HepG2 (cell line): ENCODE measurements around the gene ARID1A. TPM values are rescaled to one million over a fixed set of nuclear protein-coding genes. Genes with fewer than 3 reads are reported as not detected.

Experiments used
- ARID5B ChIP-seq: IDR thresholded peaks from 2 replicates; pipeline ENCODE4 v1.4.0; 2020; ENCODE audit warnings: mild to moderate bottlenecking, missing genetic modification reagents
- GATAD2A ChIP-seq: IDR thresholded peaks from 2 replicates; pipeline ENCODE4 v1.6.1; 2016
- GPBP1L1 ChIP-seq: sonication (generic); formaldehyde crosslinking; IDR thresholded peaks from 2 replicates; pipeline ENCODE4 v1.5.0; 2020; ENCODE audit warnings: mild to moderate bottlenecking, missing genetic modification reagents
- HES4 ChIP-seq: sonication (generic); formaldehyde crosslinking; IDR thresholded peaks from 2 replicates; pipeline ENCODE4 v1.9.0; 2021; ENCODE audit warnings: mild to moderate bottlenecking, missing genetic modification reagents, borderline replicate concordance
- MIXL1 ChIP-seq: IDR thresholded peaks from 2 replicates; pipeline ENCODE4 v1.6.1; 2016
- SAP130 ChIP-seq: IDR thresholded peaks from 2 replicates; pipeline ENCODE4 v1.6.1; 2016; ENCODE audit warnings: low read depth
- SOX6 ChIP-seq, 2 experiments: fragments of 450-650 bp in 1 of 2; sonication (generic) in 1 of 2; formaldehyde crosslinking in 1 of 2; IDR thresholded peaks; 2 replicates each; pipeline versions ENCODE4 v1.4.0 to v1.6.1; 2017 to 2020; ENCODE audit warnings: antibody characterized with exemption in 1 of 2, mild to moderate bottlenecking in 1 of 2, missing genetic modification reagents in 1 of 2
- TFAP4 ChIP-seq: sonication (generic); IDR thresholded peaks from 2 replicates; pipeline ENCODE4 v1.6.1; 2016; ENCODE audit warnings: low read depth, borderline replicate concordance
- TP53 ChIP-seq: sonication (generic); formaldehyde crosslinking; conservative IDR thresholded peaks from 2 replicates; pipeline ENCODE4 v1.4.0; 2020; ENCODE audit warnings: missing genetic modification reagents
- TRIM24 ChIP-seq: sonication (generic); formaldehyde crosslinking; IDR thresholded peaks from 2 replicates; pipeline ENCODE4 v1.8.0; 2022; ENCODE audit warnings: mild to moderate bottlenecking, missing genetic modification reagents
- YEATS2 ChIP-seq: sonication (generic); formaldehyde crosslinking; IDR thresholded peaks from 2 replicates; pipeline ENCODE4 v1.4.0; 2020; ENCODE audit warnings: missing genetic modification reagents, borderline replicate concordance
- ZFP62 ChIP-seq: sonication (generic); formaldehyde crosslinking; IDR thresholded peaks from 2 replicates; pipeline ENCODE4 v1.4.0; 2020; ENCODE audit warnings: missing genetic modification reagents
- polyA plus RNA-seq, 8 experiments: library from polyadenylated mRNA; depleted of rRNA in 3 of 8; stranded (reverse) in 7 of 8; unstranded in 1 of 8; fragments of >200 nt; fragmentation: Illumina TruSeq in 4 of 8; extraction: Trizol in 4 of 8; gene quantifications; 2 replicates each; pipeline versions ENCODE4 v1.2.1 to v1.2.3, GENCODE V29; 2011 to 2016; ENCODE audit warnings: low read depth in 4 of 8, missing spikeins in 1 of 8, mixed read lengths in 1 of 8; ENCODE audit not compliant: insufficient read depth in 1 of 8
- total RNA-seq, 5 experiments: library from RNA; depleted of rRNA; stranded (reverse); fragments of >200 nt; fragmentation: Illumina TruSeq; extraction: Trizol; gene quantifications; 2 replicates each; pipeline ENCODE4 v1.2.3, GENCODE V29; 2016; ENCODE audit warnings: low read depth in 1 of 5
- TF ChIP-seq, protein P1 (sequence below): sonication (generic); formaldehyde crosslinking; IDR thresholded peaks from 2 replicates; pipeline ENCODE4 v1.4.0; 2020; ENCODE audit warnings: missing genetic modification reagents, borderline replicate concordance
- TF ChIP-seq, protein P2 (sequence below): IDR thresholded peaks from 2 replicates; pipeline ENCODE4 v1.6.1; 2016; ENCODE audit warnings: mild to moderate bottlenecking, missing biosample characterization, missing genetic modification reagents
- TF ChIP-seq, protein P3 (sequence below): sonication (generic); formaldehyde crosslinking; IDR thresholded peaks from 2 replicates; pipeline ENCODE4 v1.4.0; 2020; ENCODE audit warnings: missing genetic modification reagents

ARID1A gene
- total and polyA plus RNA-seq, 2 of the 13 experiments (the other 11 are each of a cell fraction or from before 2014, with no cell fraction given) = 11.9 to 15.9 TPM

DNA sequence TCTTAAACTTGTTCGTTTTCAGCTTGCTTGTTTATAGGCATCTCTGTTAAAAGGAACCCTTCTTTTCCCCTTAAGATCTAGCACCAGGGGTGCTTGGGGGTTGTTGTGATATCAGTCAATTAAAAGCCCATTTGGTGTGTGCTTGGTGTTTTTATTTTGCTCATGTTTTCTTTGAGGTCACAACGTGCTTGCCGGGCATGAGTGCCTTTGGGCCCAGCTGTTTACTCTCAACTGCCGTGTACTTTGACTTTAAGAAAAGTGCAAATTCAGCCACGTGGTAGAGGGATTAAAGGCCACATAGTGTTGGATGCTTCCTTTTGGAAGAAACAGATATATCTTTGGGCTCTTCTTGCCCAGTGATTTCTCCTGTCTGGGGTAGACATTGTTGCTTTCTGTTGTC lies 10.5 kb downstream of the ARID1A start (continued):
- TF ChIP-seq, protein P1, sequence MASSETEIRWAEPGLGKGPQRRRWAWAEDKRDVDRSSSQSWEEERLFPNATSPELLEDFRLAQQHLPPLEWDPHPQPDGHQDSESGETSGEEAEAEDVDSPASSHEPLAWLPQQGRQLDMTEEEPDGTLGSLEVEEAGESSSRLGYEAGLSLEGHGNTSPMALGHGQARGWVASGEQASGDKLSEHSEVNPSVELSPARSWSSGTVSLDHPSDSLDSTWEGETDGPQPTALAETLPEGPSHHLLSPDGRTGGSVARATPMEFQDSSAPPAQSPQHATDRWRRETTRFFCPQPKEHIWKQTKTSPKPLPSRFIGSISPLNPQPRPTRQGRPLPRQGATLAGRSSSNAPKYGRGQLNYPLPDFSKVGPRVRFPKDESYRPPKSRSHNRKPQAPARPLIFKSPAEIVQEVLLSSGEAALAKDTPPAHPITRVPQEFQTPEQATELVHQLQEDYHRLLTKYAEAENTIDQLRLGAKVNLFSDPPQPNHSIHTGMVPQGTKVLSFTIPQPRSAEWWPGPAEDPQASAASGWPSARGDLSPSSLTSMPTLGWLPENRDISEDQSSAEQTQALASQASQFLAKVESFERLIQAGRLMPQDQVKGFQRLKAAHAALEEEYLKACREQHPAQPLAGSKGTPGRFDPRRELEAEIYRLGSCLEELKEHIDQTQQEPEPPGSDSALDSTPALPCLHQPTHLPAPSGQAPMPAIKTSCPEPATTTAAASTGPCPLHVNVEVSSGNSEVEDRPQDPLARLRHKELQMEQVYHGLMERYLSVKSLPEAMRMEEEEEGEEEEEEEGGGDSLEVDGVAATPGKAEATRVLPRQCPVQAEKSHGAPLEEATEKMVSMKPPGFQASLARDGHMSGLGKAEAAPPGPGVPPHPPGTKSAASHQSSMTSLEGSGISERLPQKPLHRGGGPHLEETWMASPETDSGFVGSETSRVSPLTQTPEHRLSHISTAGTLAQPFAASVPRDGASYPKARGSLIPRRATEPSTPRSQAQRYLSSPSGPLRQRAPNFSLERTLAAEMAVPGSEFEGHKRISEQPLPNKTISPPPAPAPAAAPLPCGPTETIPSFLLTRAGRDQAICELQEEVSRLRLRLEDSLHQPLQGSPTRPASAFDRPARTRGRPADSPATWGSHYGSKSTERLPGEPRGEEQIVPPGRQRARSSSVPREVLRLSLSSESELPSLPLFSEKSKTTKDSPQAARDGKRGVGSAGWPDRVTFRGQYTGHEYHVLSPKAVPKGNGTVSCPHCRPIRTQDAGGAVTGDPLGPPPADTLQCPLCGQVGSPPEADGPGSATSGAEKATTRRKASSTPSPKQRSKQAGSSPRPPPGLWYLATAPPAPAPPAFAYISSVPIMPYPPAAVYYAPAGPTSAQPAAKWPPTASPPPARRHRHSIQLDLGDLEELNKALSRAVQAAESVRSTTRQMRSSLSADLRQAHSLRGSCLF (CRISPR knock-in tag) = no peak
- TF ChIP-seq SAP130 (CRISPR knock-in tag) (peak; percentile 93), GPBP1L1 (CRISPR knock-in tag) (no peak), YEATS2 (CRISPR knock-in tag) (peak; percentile 50; the same call in 1 of the 2 replicates), GATAD2A (CRISPR knock-in tag) (peak; percentile 72), ARID5B (CRISPR knock-in tag) (peak; percentile 59; the same call in 1 of the 2 replicates), ZFP62 (CRISPR knock-in tag) (no peak), MIXL1 (CRISPR knock-in tag) (peak; percentile 79), HES4 (no peak), TRIM24 (CRISPR knock-in tag) (no peak), SOX6 (IDR thresholded peaks at IDR 0.05) (no peak), SOX6 (CRISPR knock-in tag; IDR thresholded peaks at IDR 0.05) (peak; percentile 30; the same call in 1 of the 2 replicates), TFAP4 (peak; percentile 91), TP53 (CRISPR knock-in tag) (no peak)
- TF ChIP-seq, protein P2, sequence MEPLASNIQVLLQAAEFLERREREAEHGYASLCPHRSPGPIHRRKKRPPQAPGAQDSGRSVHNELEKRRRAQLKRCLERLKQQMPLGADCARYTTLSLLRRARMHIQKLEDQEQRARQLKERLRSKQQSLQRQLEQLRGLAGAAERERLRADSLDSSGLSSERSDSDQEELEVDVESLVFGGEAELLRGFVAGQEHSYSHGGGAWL (CRISPR knock-in tag) = no peak
- TF ChIP-seq, protein P3, sequence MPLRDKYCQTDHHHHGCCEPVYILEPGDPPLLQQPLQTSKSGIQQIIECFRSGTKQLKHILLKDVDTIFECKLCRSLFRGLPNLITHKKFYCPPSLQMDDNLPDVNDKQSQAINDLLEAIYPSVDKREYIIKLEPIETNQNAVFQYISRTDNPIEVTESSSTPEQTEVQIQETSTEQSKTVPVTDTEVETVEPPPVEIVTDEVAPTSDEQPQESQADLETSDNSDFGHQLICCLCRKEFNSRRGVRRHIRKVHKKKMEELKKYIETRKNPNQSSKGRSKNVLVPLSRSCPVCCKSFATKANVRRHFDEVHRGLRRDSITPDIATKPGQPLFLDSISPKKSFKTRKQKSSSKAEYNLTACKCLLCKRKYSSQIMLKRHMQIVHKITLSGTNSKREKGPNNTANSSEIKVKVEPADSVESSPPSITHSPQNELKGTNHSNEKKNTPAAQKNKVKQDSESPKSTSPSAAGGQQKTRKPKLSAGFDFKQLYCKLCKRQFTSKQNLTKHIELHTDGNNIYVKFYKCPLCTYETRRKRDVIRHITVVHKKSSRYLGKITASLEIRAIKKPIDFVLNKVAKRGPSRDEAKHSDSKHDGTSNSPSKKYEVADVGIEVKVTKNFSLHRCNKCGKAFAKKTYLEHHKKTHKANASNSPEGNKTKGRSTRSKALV (CRISPR knock-in tag) = peak; percentile 57; the same call in 1 of the 2 replicates
